ENCODE results near the gene EGLN1.
"Not testable (repeated sequence)": the region's sequence is repeated elsewhere in the genome, so short reads cannot be mapped to it uniquely, and the experiment has no call there.

GRCh38 chr1:231471500-231471899 is 49.4 kb upstream of the EGLN1 start:
- not testable (repeated sequence) for TF ChIP-seq POLR2AphosphoS5 (IDR thresholded peaks at IDR 0.05; ENCODE audit: low read length); BACH1 (IDR thresholded peaks at IDR 0.05; ENCODE audit: borderline replicate concordance); ZBTB33 (IDR thresholded peaks at IDR 0.05); TARDBP (IDR thresholded peaks at IDR 0.05; ENCODE audit: borderline replicate concordance)

Data from GM12878 (cell line).